ENCODE data around the gene MAMDC2.

The MAMDC2 gene

DNA sequence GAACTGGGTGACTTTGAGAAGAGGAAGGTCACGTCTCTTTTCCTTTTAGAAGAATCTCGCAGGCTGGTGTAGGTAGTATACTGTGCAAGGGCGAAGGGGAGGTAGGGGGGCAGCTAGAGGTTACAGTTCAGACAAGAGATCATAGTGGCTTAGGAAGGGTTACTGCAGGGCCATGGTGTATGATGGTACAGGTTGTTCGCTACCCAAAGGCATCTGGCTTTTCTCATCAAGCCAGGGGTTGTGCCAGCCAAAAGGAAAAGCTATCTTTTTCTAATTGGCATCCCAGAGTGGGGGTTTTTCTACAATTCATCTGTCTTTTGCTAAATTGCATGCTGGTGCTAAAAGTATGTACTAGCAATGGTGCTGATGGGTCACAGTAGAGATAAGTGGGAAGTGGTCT is 22.8 kb downstream of the MAMDC2 start:
- DNase-seq = no peak

DNA sequence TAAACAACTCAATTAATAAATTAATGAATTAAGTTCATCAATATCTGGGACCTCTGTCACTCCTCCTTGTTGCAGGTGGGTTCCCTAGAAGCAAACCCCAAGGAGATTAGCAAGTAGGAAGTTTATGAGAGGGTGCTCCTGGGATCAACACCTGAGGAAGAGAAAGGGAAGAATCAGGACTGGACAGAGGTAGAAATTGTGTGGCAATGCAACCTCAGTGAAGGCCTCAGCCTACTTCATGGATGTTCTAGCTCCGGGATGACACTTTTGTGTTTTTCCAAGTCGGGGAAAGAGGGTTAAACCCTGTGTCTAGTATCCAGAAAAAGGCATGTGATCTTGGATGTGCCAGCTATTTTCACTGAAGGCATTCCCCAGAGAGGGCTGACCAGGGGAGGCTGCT is 23.2 kb downstream of the MAMDC2 start:
- DNase-seq = no peak

- no peak for DNase-seq
Observed at GRCh38 chr9:70069704-70070103, 26.1 kb downstream of the MAMDC2 start.

GRCh38 chr9:70073193-70073592 is 29.5 kb downstream of the MAMDC2 start:
- DNase-seq = no peak

- DNase-seq = no peak
Observed at GRCh38 chr9:70073756-70074155, 30.1 kb downstream of the MAMDC2 start.

- no peak for DNase-seq
Observed at GRCh38 chr9:70076678-70077077, 33.0 kb downstream of the MAMDC2 start.

GRCh38 chr9:70079417-70080037 is 35.9 kb downstream of the MAMDC2 start:
- no peak for DNase-seq

GRCh38 chr9:70080481-70081119 is 37.0 kb downstream of the MAMDC2 start:
- no peak for DNase-seq

DNA sequence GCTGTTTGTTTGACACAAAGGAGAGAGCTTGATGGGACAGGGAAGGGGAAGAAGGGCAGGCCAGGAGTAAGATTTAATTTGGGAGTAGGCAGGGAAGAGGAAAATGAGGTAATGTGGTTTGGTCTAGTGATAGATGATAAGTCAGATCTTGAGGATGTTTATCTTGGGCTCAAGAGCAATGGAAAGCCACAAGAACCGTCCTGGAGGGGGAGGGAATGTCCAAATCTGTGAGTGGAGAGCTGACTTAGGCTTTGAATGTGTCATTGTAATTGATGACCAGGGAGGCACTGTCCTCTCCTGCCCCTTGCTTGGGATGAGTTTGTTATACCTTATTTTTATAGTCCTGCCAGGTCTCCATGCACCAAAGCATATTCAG is 37.5 kb downstream of the MAMDC2 start:
- no peak for DNase-seq

- DNase-seq = no peak
Observed at GRCh38 chr9:70083429-70083828, 39.8 kb downstream of the MAMDC2 start.

GRCh38 chr9:70085241-70085640 is 41.6 kb downstream of the MAMDC2 start:
- no peak for DNase-seq

DNA sequence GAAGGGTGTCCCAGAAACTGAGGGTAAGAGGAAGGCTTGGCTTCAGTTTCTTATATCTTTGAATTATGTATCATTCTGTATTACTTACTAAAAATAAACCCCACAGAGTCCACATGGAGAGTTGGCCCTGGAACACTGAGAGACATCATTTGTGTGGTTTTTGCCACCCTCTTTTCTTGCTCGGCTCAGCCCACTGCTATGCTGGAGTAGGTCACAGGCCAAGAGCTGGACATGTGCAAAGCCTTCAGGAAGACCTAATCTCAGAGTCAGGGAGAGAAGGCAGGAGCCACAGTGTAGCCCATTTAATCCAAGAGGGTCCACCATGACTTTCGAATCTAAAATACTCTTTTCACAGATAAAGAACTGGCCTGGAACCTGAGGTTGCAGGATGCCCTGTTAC is 47.5 kb downstream of the MAMDC2 start:
- no peak for DNase-seq

DNA sequence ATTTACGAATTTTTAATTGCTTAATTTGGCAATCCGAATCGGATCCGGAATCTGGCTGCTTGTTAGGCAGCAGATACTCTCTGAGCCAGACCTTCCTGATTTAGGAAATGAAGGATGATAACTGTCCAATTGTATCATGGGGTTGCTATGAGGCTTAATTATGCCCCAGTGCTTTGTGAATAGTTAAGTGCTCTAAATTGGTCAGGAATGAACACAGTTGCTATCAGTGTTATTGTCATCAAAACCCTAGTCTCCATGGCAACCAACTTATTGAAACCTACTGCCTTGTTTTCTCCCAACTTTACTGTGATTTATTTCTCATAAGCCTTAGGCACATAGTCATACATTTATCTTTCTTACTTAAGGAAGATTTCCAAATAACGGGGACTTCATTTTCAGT is 47.9 kb downstream of the MAMDC2 start:
- no peak for DNase-seq

DNA sequence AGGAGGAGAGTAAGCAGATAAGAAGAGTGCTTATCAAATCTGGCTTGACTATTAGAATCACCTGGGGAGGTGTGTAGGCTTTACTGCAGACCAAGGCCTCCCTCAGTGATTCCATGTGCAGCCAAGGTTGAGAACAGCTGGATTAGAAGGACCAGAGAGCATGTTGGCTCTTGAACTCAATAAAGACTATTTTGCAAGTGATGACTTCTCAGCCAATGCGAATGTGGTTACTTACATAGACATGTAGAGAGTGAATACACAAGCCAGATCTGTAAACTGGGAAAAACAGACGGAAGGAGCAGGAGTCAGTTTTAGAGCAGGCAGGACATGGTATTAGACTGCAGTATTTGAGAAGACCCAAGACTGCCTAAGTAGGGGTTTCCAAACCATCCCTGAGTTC is 48.5 kb downstream of the MAMDC2 start:
- DNase-seq = no peak

- no peak for DNase-seq
Observed at GRCh38 chr9:70093095-70093494, 49.4 kb downstream of the MAMDC2 start.

- DNase-seq = no peak
Observed at GRCh38 chr9:70093944-70094343, 50.3 kb downstream of the MAMDC2 start.

- DNase-seq = no peak
Observed at GRCh38 chr9:70094747-70095146, 51.1 kb downstream of the MAMDC2 start.

DNA sequence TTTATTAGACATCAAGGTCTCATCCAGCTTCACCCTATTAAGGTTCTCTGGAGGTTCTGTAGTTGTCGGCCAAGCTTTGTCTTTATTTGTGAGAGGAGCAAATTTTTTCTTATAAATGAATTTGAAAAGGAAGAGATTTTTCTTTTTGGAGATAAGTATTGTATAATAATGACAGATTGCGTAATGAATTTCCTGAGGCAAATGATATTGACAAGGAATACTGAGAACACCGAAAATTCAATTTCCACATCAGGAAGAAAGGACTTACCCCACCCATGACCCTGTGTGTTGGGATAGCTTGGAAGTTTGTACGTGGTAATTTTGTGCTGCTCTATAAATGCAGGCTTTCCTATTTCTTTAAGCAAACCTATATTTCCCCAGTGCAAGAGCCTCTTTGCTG is 53.5 kb downstream of the MAMDC2 start:
- no peak for DNase-seq

DNA sequence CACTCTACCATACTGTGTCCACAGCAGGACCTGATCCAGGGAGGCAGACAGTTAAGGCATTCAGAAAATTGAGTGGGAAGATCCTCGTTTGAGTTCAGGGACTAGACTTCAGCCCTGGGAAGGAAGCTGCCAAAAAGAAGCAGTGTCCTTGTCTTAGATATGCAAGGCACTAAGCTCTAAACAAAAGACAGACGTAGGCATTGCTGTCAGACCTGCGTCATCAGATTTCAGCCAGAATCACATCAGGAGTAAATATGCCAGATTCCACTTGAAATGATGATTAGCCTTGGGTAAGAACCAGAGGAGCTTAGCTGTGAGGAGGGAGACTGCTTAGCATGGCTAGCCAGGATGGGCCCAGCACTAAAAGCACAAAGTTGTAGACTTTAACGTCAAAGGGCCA is 56.7 kb downstream of the MAMDC2 start:
- DNase-seq = no peak

DNA sequence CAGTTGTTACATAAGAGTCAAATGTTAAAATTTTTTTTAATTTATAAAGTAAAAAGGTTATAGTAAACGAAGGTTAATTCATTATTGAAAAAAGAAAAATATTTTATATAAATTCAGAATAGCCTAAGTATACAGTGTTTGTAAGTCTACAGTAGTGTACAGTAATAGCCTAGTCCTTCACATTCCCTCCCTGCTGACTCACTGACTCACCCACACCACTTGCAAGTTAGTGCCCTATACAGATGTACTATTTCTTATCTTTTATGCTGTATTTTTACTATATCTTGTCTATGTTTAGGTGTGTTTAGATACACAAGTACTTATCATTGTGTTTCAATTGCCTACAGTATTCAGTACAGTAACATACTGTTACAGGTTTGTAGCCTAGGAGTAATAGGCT is 57.6 kb downstream of the MAMDC2 start:
- no peak for DNase-seq

DNA sequence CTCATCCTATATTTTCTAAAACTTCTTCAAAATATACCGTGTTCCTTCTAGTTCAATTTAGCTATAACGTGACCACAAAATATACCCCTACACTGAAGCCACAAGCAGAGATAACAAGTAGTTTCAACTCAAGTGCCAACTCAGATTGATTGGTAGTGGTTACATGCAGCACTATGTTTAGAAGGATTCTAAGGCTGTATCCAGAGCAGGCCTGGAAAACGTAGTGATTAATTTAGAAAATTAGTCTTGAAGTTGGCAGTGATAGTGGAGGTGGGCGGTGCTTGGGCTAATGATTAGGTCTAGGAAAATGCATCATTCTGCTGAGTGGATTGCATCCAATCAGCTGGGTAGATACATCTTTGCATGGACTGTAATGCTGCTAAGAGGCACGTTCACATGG is 61.5 kb downstream of the MAMDC2 start:
- no peak for DNase-seq

DNA sequence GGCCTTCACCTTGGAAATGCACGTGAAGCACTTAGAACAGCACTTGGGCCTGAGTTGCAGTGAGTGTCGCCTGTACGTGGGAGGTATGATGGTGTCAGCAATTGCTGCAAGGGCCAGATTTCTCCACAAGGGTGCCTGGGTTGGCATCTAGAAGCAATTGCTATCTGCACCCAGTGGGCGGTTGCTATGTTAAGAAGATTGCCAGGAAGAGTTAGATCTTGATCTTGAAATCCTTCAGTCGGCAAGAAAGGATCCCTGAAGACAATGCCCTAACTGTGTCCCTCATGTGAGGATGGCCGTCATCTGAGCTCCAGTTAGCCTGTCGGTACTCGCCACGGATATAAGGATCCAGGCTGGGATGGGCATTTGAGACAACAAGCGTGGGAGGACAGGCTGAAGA is 62.9 kb downstream of the MAMDC2 start:
- no peak for DNase-seq

- no peak for DNase-seq
Observed at GRCh38 chr9:70107558-70107957, 63.9 kb downstream of the MAMDC2 start.

DNA sequence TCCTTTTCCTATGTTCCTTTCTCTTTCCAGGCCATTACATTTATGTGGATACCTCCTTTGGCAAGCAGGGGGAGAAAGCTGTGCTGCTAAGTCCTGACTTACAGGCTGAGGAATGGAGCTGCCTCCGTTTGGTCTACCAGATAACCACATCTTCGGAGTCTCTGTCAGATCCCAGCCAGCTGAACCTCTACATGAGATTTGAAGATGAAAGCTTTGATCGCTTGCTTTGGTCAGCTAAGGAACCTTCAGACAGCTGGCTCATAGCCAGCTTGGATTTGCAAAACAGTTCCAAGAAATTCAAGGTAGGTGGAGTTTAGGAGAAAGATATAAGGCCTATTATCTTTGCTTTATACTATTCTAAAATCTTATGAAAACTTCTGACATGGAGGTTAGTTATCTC is 64.5 kb downstream of the MAMDC2 start:
- no peak for DNase-seq
